ENCODE measurements around the gene C20orf204. TPM values are rescaled to one million over a fixed set of nuclear protein-coding genes. Genes with fewer than 3 reads are reported as not detected.
A peak's percentile ranks its signal among the peaks of the same experiment; 100 is the strongest.
"Not testable (repeated sequence)": the region's sequence is repeated elsewhere in the genome, so short reads cannot be mapped to it uniquely, and the experiment has no call there.

C20orf204 gene
- polyA plus RNA-seq, 3 donors, result 0.56 to 1.1 (median 1.0) TPM

- DNase-seq (ENCODE audit: extremely low read depth in 1 of 11, low read depth in 9 of 11, low spot score in 4 of 11), result no peak
These were observed 41.1 kb downstream of the C20orf204 start for GRCh38 chr20:64077094-64077493.

GRCh38 chr20:64077541-64077875 lies 41.5 kb downstream of the C20orf204 start:
- DNase-seq (ENCODE audit: extremely low read depth in 1 of 11, low read depth in 9 of 11, low spot score in 4 of 11), result no peak

- DNase-seq (ENCODE audit: extremely low read depth in 1 of 11, low read depth in 9 of 11, low spot score in 4 of 11), result no peak
These were observed 42.0 kb downstream of the C20orf204 start for GRCh38 chr20:64077876-64078551.

GRCh38 chr20:64078934-64079272 lies 42.9 kb downstream of the C20orf204 start:
- DNase-seq (ENCODE audit: extremely low read depth in 1 of 11, low read depth in 9 of 11, low spot score in 4 of 11), result no peak

GRCh38 chr20:64079273-64080012 lies 43.5 kb downstream of the C20orf204 start, which contains the start of gene RGS19:
Gene RGS19, minus strand, starts transcription at chr20:64079518. Its CDS starts 2,632 bp downstream, at chr20:64076886.
- DNase-seq (ENCODE audit: extremely low read depth in 1 of 11, low read depth in 9 of 11, low spot score in 4 of 11), result no peak

- no peak for DNase-seq (ENCODE audit: extremely low read depth in 1 of 11, low read depth in 9 of 11, low spot score in 4 of 11)
These were observed 44.2 kb downstream of the C20orf204 start, which contains the start of gene OPRL1 for GRCh38 chr20:64080013-64080812. Gene OPRL1, plus strand, starts transcription at chr20:64080082. Its CDS starts 12,639 bp downstream, at chr20:64092721.

GRCh38 chr20:64080813-64081623 lies 45.0 kb downstream of the C20orf204 start:
- DNase-seq (ENCODE audit: extremely low read depth in 1 of 11, low read depth in 9 of 11, low spot score in 4 of 11), result no peak

- no peak for DNase-seq (ENCODE audit: extremely low read depth in 1 of 11, low read depth in 9 of 11, low spot score in 4 of 11)
These were observed 45.6 kb downstream of the C20orf204 start for GRCh38 chr20:64081624-64081964.

GRCh38 chr20:64082126-64082731 lies 46.2 kb downstream of the C20orf204 start:
- no peak for DNase-seq (ENCODE audit: extremely low read depth in 1 of 11, low read depth in 9 of 11, low spot score in 4 of 11)

- DNase-seq (ENCODE audit: extremely low read depth in 1 of 11, low read depth in 9 of 11, low spot score in 4 of 11), result no peak
These were observed 46.9 kb downstream of the C20orf204 start for GRCh38 chr20:64082820-64083377.

GRCh38 chr20:64083378-64083803 lies 47.4 kb downstream of the C20orf204 start:
- DNase-seq (ENCODE audit: extremely low read depth in 1 of 11, low read depth in 9 of 11, low spot score in 4 of 11), result peak in 6 of 11 donors; percentile 59 to 73 (median 68)

GRCh38 chr20:64083804-64084684 lies 48.1 kb downstream of the C20orf204 start, which contains the start of gene LKAAEAR1:
Gene LKAAEAR1, minus strand, starts transcription at chr20:64084398. Its CDS starts 179 bp downstream, at chr20:64084219.
- DNase-seq (ENCODE audit: extremely low read depth in 1 of 11, low read depth in 9 of 11, low spot score in 4 of 11), result no peak

GRCh38 chr20:64084685-64085152 lies 48.7 kb downstream of the C20orf204 start:
- no peak for DNase-seq (ENCODE audit: extremely low read depth in 1 of 11, low read depth in 9 of 11, low spot score in 4 of 11)

GRCh38 chr20:64086801-64087200 lies 50.8 kb downstream of the C20orf204 start:
- DNase-seq (ENCODE audit: extremely low read depth in 1 of 11, low read depth in 9 of 11, low spot score in 4 of 11), result no peak

GRCh38 chr20:64087226-64087825 lies 51.3 kb downstream of the C20orf204 start:
- not testable (repeated sequence) for DNase-seq (ENCODE audit: extremely low read depth in 1 of 11, low read depth in 9 of 11, low spot score in 4 of 11)

- not testable (repeated sequence) for DNase-seq (ENCODE audit: extremely low read depth in 1 of 11, low read depth in 9 of 11, low spot score in 4 of 11)
These were observed 52.6 kb downstream of the C20orf204 start for GRCh38 chr20:64088586-64088985.

All from renal cortex interstitium (tissue), 11 donors.